K562 (cell line): ENCODE data around the gene SMIM22. TPM values are rescaled to one million over a fixed set of nuclear protein-coding genes. Genes with fewer than 3 reads are reported as not detected.

Experiments used
- BMI1 ChIP-seq: fragments of 150-350 bp; IDR thresholded peaks from 2 replicates; pipeline ENCODE4 v1.6.1; 2014; ENCODE audit warnings: low read length
- EP400 ChIP-seq: fragments of 450-650 bp; IDR thresholded peaks from 2 replicates; pipeline ENCODE4 v1.6.1; 2017; ENCODE audit warnings: antibody characterized with exemption, mild to moderate bottlenecking, moderate library complexity
- KLF1 ChIP-seq: fragments of 450-650 bp; IDR thresholded peaks from 2 replicates; pipeline ENCODE4 v1.6.1; 2016; ENCODE audit warnings: missing genetic modification characterization, missing compliant biosample characterization
- RBBP5 ChIP-seq: fragments of 200-600 bp; sonication (generic); IDR thresholded peaks from 2 replicates; pipeline ENCODE4 v1.6.1; 2012; ENCODE audit warnings: borderline replicate concordance, mild to moderate bottlenecking, low read length, control low read depth, inconsistent platforms; ENCODE audit not compliant: insufficient read depth, poor library complexity, severe bottlenecking
- RBFOX2 ChIP-seq: fragments of 200-400 bp; formaldehyde crosslinking; IDR thresholded peaks from 2 replicates; pipeline ENCODE4 v1.6.1; 2017; ENCODE audit warnings: low read depth, mild to moderate bottlenecking, low read length, moderate library complexity
- SMAD4 ChIP-seq: fragments of 250-450 bp; sonication (Bioruptor Pico); conservative IDR thresholded peaks from 2 replicates; pipeline ENCODE4 v1.8.0; 2021; ENCODE audit warnings: inconsistent platforms, mild to moderate bottlenecking, moderate library complexity
- TAL1 ChIP-seq: fragments of 450-650 bp; IDR thresholded peaks from 2 replicates; pipeline ENCODE4 v1.6.1; 2016; ENCODE audit warnings: mild to moderate bottlenecking
- ZNF263 ChIP-seq: sonication (generic); formaldehyde crosslinking; IDR thresholded peaks from 2 replicates; pipeline ENCODE4 v1.8.0; 2022; ENCODE audit warnings: mild to moderate bottlenecking, missing genetic modification reagents, borderline replicate concordance
- polyA plus RNA-seq, 8 experiments: library from polyadenylated mRNA; depleted of rRNA in 4 of 8; stranded (reverse) in 5 of 8; unstranded in 3 of 8; fragments of >200 nt; fragmentation: Nextera tagmentation in 2 of 8; fragmentation: Illumina TruSeq in 1 of 8; extraction: Ambion mirVana in 2 of 8; extraction: Trizol in 1 of 8; gene quantifications; 2 replicates each; pipeline versions ENCODE4 v1.2.1 to v1.2.3, GENCODE V29; 2011 to 2014; ENCODE audit warnings: inconsistent platforms in 1 of 8, missing spikeins in 1 of 8
- total RNA-seq, 7 experiments: library from RNA; depleted of rRNA in 6 of 7; stranded (reverse); fragments of >200 nt in 6 of 7; fragmentation: Illumina TruSeq in 2 of 7; extraction: Trizol in 2 of 7; gene quantifications; 2 replicates each; pipeline versions ENCODE4 v1.2.1 to v1.2.3, GENCODE V29; 2011 to 2021; ENCODE audit warnings: low replicate concordance in 1 of 7
- TF ChIP-seq, protein P1 (sequence below), 2 experiments: fragments of 450-650 bp in 1 of 2; sonication (generic) in 1 of 2; formaldehyde crosslinking; conservative IDR thresholded peaks; 2 replicates each; pipeline versions ENCODE4 v1.4.0 to v1.8.1; 2020 to 2022; ENCODE audit warnings: mild to moderate bottlenecking in 1 of 2, missing genetic modification reagents in 1 of 2

Gene SMIM22
- total and polyA plus RNA-seq, 9 of the 15 experiments (the other 6 are each of a cell fraction or from before 2014, with no cell fraction given), result not detected

DNA sequence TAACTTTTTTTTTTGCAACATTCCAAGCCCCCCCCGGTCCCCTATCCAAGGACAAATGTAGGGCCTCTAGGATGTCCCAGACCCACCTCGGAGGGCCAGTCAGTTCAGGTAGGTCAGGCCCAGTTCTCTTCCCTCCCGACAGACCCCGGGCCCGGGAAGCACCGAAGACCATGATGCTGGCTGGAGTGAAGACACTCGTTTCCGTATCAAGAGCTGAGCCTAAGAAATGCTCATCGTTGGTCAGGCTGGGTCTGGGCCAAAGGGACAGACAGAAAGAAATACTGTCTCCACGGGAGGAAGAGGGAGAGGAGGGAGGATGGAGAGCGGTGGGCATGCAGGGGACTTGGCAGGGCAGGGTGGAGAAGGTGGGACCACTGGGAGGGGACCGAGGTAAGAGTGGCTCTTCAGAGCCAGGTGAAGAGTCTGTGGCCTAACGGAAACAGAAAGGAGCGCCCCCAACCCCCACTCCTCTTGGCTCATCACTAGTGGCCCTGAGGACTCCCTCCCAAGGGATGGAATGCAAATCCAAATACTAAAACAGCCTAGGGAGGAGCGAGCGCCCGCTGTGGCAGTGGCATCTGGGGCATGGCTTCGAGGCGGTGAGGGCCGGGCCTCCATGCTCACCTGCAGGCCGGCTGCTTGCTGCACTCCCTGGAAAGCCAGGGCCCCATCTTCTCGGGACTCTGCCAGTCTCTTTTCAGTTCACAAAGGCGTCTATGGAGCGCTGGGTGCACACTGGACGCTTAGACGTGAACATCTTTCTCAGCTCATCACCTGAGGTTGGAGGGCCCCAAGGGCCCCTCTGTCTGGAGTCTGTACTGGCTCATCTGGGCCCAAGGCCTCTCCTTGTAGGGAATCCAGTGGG lies 9.0 kb downstream of the SMIM22 start (continued):
- TF ChIP-seq ZNF263 (CRISPR knock-in tag) (peak; percentile 73), TAL1 (no peak), KLF1 (tag) (no peak), RBBP5 (peak; percentile 37), EP400 (no peak), BMI1 (no peak), RBFOX2 (0 out of 2 replicates have a peak, but pooled peaks have one; percentile 28), SMAD4 (CRISPR knock-in tag) (peak; percentile 64; the same call in 1 of the 2 replicates)
- TF ChIP-seq, protein P1, sequence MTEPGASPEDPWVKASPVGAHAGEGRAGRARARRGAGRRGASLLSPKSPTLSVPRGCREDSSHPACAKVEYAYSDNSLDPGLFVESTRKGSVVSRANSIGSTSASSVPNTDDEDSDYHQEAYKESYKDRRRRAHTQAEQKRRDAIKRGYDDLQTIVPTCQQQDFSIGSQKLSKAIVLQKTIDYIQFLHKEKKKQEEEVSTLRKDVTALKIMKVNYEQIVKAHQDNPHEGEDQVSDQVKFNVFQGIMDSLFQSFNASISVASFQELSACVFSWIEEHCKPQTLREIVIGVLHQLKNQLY (CRISPR knock-in tag; conservative IDR thresholded peaks at IDR 0.05), result no peak
